ENCODE data around the gene CAPN1.
A peak's percentile ranks its signal among the peaks of the same experiment; 100 is the strongest.
"Not testable (repeated sequence)": the region's sequence is repeated elsewhere in the genome, so short reads cannot be mapped to it uniquely, and the experiment has no call there.

Gene CAPN1

GRCh38 chr11:65219930-65220213, 38.1 kb downstream of the CAPN1 start:
- DNase-seq: no peak

GRCh38 chr11:65221026-65221425, 39.3 kb downstream of the CAPN1 start:
- no peak for DNase-seq

GRCh38 chr11:65223011-65223410, 41.3 kb downstream of the CAPN1 start:
- no peak for DNase-seq

GRCh38 chr11:65224930-65225278, 43.2 kb downstream of the CAPN1 start:
- DNase-seq: no peak

GRCh38 chr11:65225279-65226102, 43.8 kb downstream of the CAPN1 start:
- DNase-seq: peak; percentile 33

- no peak for DNase-seq
Measured at GRCh38 chr11:65226103-65226442, 44.3 kb downstream of the CAPN1 start.

- no peak for DNase-seq
Measured at GRCh38 chr11:65227879-65228278, 46.2 kb downstream of the CAPN1 start.

- DNase-seq: no peak
Measured at GRCh38 chr11:65236194-65237059, 54.7 kb downstream of the CAPN1 start.

GRCh38 chr11:65238302-65238701, 56.6 kb downstream of the CAPN1 start:
- DNase-seq: not testable (repeated sequence)

GRCh38 chr11:65241134-65241533, 59.4 kb downstream of the CAPN1 start:
- no peak for DNase-seq

GRCh38 chr11:65241692-65242091, 60.0 kb downstream of the CAPN1 start:
- DNase-seq: no peak

- DNase-seq: no peak
Measured at GRCh38 chr11:65242389-65242788, 60.7 kb downstream of the CAPN1 start.

GRCh38 chr11:65243797-65244196, 62.1 kb downstream of the CAPN1 start:
- DNase-seq: no peak

GRCh38 chr11:65245046-65245445, 63.3 kb downstream of the CAPN1 start:
- DNase-seq: not testable (repeated sequence)

GRCh38 chr11:65246506-65246905, 64.8 kb downstream of the CAPN1 start:
- no peak for DNase-seq

- not testable (repeated sequence) for DNase-seq
Measured at GRCh38 chr11:65248184-65248710, 66.5 kb downstream of the CAPN1 start.

- no peak for DNase-seq
Measured at GRCh38 chr11:65251476-65251875, 69.7 kb downstream of the CAPN1 start.

- no peak for DNase-seq
Measured at GRCh38 chr11:65254724-65255123, 73.0 kb downstream of the CAPN1 start.

GRCh38 chr11:65258988-65259387, 77.3 kb downstream of the CAPN1 start:
- no peak for DNase-seq

- DNase-seq: no peak
Measured at GRCh38 chr11:65260302-65260701, 78.6 kb downstream of the CAPN1 start.

- DNase-seq: no peak
Measured at GRCh38 chr11:65260756-65261590, 79.2 kb downstream of the CAPN1 start.
